Tibial artery (tissue), 4 donors: ENCODE results near the gene PLGRKT.

Source experiments
- DNase-seq, 2 donors: peaks; one replicate each; pipeline ENCODE4 v3.0.0-alpha.2; 2019
- H3K27ac ChIP-seq, 2 donors: fragments of 200-600 bp; sonication (generic) in 1 of 2; 1 replicate in 1 of 2; 2 replicates in 1 of 2; pipeline ENCODE4 v1.5.1; 2018 to 2019; ENCODE audit warnings: mild to moderate bottlenecking in 1 of 2
- H3K27me3 ChIP-seq, 2 donors: fragments of 200-600 bp; sonication (generic) in 1 of 2; one replicate each; pipeline versions ENCODE4 v1.5.1 to v1.6.0; 2016 to 2019
- H3K36me3 ChIP-seq, 3 donors: fragments of 200-600 bp; sonication (generic) in 2 of 3; one replicate each; pipeline ENCODE4 v1.5.1; 2016 to 2019; ENCODE audit warnings: mild to moderate bottlenecking in 2 of 3
- H3K4me1 ChIP-seq, 4 donors: fragments of 200-600 bp; sonication (generic) in 2 of 4; 1 replicate in 3 of 4; 2 replicates in 1 of 4; pipeline ENCODE4 v1.5.1; 2016 to 2019
- H3K4me3 ChIP-seq, 2 donors: fragments of 200-600 bp; sonication (generic) in 1 of 2; 1 replicate in 1 of 2; 2 replicates in 1 of 2; pipeline ENCODE4 v1.5.1; 2018 to 2019; ENCODE audit warnings: mild to moderate bottlenecking in 2 of 2
- H3K9me3 ChIP-seq, 3 donors: fragments of 200-600 bp; sonication (generic) in 1 of 3; one replicate each; pipeline ENCODE4 v1.5.1; 2016 to 2019
- intact Hi-C: fragments of 100-400 bp; cut with DNase I; formaldehyde crosslinking; loops from one replicate; pipeline ENCODE4 v1.15.0; 2023; ENCODE audit warnings: low total_unique reads
- TF ChIP-seq, protein P1 (sequence below), 2 experiments: fragments of 200-600 bp in 1 of 2; fragments of 450-650 bp in 1 of 2; IDR thresholded peaks; one replicate each; pipeline ENCODE4 v1.5.1; 2017 to 2019; ENCODE audit warnings: antibody characterized with exemption in 2 of 2, mild to moderate bottlenecking in 1 of 2, moderate library complexity in 1 of 2

Gene PLGRKT

GRCh38 chr9:5442400-5443011, 4.8 kb upstream of the PLGRKT start:
- no peaks in the 10 kb centered on the region for H3K27me3 ChIP-seq
- no peak overlapping the region for H3K27ac ChIP-seq
- no peaks in the 10 kb centered on the region for H3K9me3 ChIP-seq
- H3K4me3 ChIP-seq: no peak overlapping the region
- no peak for DNase-seq
- no peaks in the 10 kb centered on the region for H3K36me3 ChIP-seq
- TF ChIP-seq, protein P1, sequence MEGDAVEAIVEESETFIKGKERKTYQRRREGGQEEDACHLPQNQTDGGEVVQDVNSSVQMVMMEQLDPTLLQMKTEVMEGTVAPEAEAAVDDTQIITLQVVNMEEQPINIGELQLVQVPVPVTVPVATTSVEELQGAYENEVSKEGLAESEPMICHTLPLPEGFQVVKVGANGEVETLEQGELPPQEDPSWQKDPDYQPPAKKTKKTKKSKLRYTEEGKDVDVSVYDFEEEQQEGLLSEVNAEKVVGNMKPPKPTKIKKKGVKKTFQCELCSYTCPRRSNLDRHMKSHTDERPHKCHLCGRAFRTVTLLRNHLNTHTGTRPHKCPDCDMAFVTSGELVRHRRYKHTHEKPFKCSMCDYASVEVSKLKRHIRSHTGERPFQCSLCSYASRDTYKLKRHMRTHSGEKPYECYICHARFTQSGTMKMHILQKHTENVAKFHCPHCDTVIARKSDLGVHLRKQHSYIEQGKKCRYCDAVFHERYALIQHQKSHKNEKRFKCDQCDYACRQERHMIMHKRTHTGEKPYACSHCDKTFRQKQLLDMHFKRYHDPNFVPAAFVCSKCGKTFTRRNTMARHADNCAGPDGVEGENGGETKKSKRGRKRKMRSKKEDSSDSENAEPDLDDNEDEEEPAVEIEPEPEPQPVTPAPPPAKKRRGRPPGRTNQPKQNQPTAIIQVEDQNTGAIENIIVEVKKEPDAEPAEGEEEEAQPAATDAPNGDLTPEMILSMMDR (IDR thresholded peaks at IDR 0.05): peak; percentile 39 to 44
- intact Hi-C loops: loop anchor here (10.0 kb wide), 1 partner anchor 778 kb away; the partner anchor contains the start of genes PLPP6 and SPATA6L
- peaks cover 0 to 8% (median 7%) of the 10 kb centered on the region in 4 donors for H3K4me1 ChIP-seq

GRCh38 chr9:5441043-5441442, 3.3 kb upstream of the PLGRKT start:
- no peaks in the 10 kb centered on the region for H3K27me3 ChIP-seq
- intact Hi-C loops: loop anchor here (10.0 kb wide), 1 partner anchor 776 kb away; the partner anchor contains the start of genes PLPP6 and SPATA6L
- no peaks in the 10 kb centered on the region for H3K36me3 ChIP-seq
- H3K4me3 ChIP-seq: no peak overlapping the region
- peaks cover 0 to 14% (median 8%) of the 10 kb centered on the region in 4 donors for H3K4me1 ChIP-seq
- TF ChIP-seq, protein P1 (IDR thresholded peaks at IDR 0.05): no peak
- no peak for DNase-seq
- no peak overlapping the region for H3K27ac ChIP-seq
- no peaks in the 10 kb centered on the region for H3K9me3 ChIP-seq

DNA sequence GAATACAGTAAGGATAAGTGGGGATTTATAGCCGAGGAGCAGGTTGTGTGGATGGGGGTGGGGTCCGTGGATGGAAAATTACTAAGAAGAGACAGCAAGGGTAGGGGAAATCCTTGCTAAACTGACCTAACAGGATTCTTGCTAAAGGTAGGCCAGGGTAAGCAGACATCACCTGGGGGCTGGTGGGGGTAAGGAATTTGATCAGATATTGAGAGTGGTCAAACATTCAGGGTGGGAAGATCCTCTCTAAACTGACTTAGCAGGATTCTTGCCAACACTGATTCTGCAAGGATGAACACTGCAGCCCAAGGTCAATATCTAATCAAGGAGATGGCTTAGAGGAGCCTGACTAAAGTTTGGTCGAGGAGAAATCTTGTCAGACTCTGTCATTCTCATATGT, 2.7 kb upstream of the PLGRKT start:
- Histone ChIP-seq H3K36me3 (no peaks in the 10 kb centered on the region), H3K4me1 (peaks cover 0 to 14% (median 8%) of the 10 kb centered on the region in 4 donors), H3K27ac (no peak overlapping the region), H3K9me3 (no peaks in the 10 kb centered on the region), H3K4me3 (no peak overlapping the region), H3K27me3 (no peaks in the 10 kb centered on the region)
- intact Hi-C loops: loop anchor here (10.0 kb wide), 1 partner anchor 776 kb away; the partner anchor contains the start of genes PLPP6 and SPATA6L
- DNase-seq: no peak
- TF ChIP-seq, protein P1 (IDR thresholded peaks at IDR 0.05): no peak

GRCh38 chr9:5438301-5439162, 807 bp upstream of the PLGRKT start:
- no peak for DNase-seq
- Histone ChIP-seq H3K27me3 (no peaks in the 10 kb centered on the region), H3K9me3 (no peaks in the 10 kb centered on the region), H3K4me3 (peak overlapping the region; percentile 57 to 60), H3K4me1 (peaks cover 0 to 14% (median 8%) of the 10 kb centered on the region in 4 donors), H3K36me3 (peaks cover 0 to 6% (median 0%) of the 10 kb centered on the region in 3 donors), H3K27ac (peak overlapping the region; percentile 77 to 88)
- TF ChIP-seq, protein P1 (IDR thresholded peaks at IDR 0.05): no peak
- intact Hi-C loops: loop anchor here (5.0 kb wide), 2 partner anchors 164 to 686 kb away; no protein-coding TSS in a partner anchor

GRCh38 chr9:5436441-5436840, 1.3 kb downstream of the PLGRKT start:
- no peaks in the 10 kb centered on the region for H3K27me3 ChIP-seq
- peaks cover 0 to 14% (median 8%) of the 10 kb centered on the region in 4 donors for H3K4me1 ChIP-seq
- DNase-seq: no peak
- peak overlapping the region in 1 of 2 donors; percentile 88 for H3K27ac ChIP-seq
- TF ChIP-seq, protein P1 (IDR thresholded peaks at IDR 0.05): no peak
- no peak overlapping the region for H3K4me3 ChIP-seq
- intact Hi-C loops: loop anchor here (5.0 kb wide), 2 partner anchors 166 to 684 kb away; no protein-coding TSS in a partner anchor
- H3K9me3 ChIP-seq: no peaks in the 10 kb centered on the region
- H3K36me3 ChIP-seq: peaks cover 0 to 21% (median 0%) of the 10 kb centered on the region in 3 donors
